Stimulated activated CD4-positive, alpha-beta T cell treated with anti-CD3 and anti-CD28 coated beads, TNF-alpha, amount 100 ng/mL, for 1 hour (primary cell): ENCODE results near the gene P2RX2.
"Not testable (repeated sequence)": the region's sequence is repeated elsewhere in the genome, so short reads cannot be mapped to it uniquely, and the experiment has no call there.

Source experiments
- DNase-seq, 3 donors: peaks; one replicate each; pipeline ENCODE4 v3.0.0-alpha.2; 2020; ENCODE audit warnings: low read depth in 3 of 3, low spot score in 1 of 3

The P2RX2 gene

GRCh38 chr12:132583411-132583710 is 35.2 kb upstream of the P2RX2 start:
- DNase-seq, result no peak

- DNase-seq, result no peak
Observed at GRCh38 chr12:132583736-132584135, 34.8 kb upstream of the P2RX2 start.

- no peak for DNase-seq
Observed at GRCh38 chr12:132584429-132584828, 34.1 kb upstream of the P2RX2 start.

- no peak for DNase-seq
Observed at GRCh38 chr12:132585177-132585576, 33.4 kb upstream of the P2RX2 start.

- no peak for DNase-seq
Observed at GRCh38 chr12:132586929-132587328, 31.6 kb upstream of the P2RX2 start.

GRCh38 chr12:132587781-132588180 is 30.8 kb upstream of the P2RX2 start:
- no peak for DNase-seq

- no peak for DNase-seq
Observed at GRCh38 chr12:132588319-132588718, 30.3 kb upstream of the P2RX2 start.

- DNase-seq, result no peak
Observed at GRCh38 chr12:132588821-132589669, 29.5 kb upstream of the P2RX2 start.

GRCh38 chr12:132591107-132591935 is 27.3 kb upstream of the P2RX2 start:
- DNase-seq, result no peak

GRCh38 chr12:132592282-132592970 is 26.1 kb upstream of the P2RX2 start:
- DNase-seq, result no peak

- no peak for DNase-seq
Observed at GRCh38 chr12:132593071-132593470, 25.5 kb upstream of the P2RX2 start.

GRCh38 chr12:132593521-132593920 is 25.1 kb upstream of the P2RX2 start:
- no peak for DNase-seq

- DNase-seq, result no peak
Observed at GRCh38 chr12:132593938-132594358, 24.6 kb upstream of the P2RX2 start.

GRCh38 chr12:132595183-132595582 is 23.4 kb upstream of the P2RX2 start:
- no peak for DNase-seq

- DNase-seq, result no peak
Observed at GRCh38 chr12:132596016-132596415, 22.6 kb upstream of the P2RX2 start.

- no peak for DNase-seq
Observed at GRCh38 chr12:132597333-132598316, 21.0 kb upstream of the P2RX2 start.

GRCh38 chr12:132599502-132599901 is 19.1 kb upstream of the P2RX2 start:
- DNase-seq, result not testable (repeated sequence)

- no peak for DNase-seq
Observed at GRCh38 chr12:132600048-132601032, 18.2 kb upstream of the P2RX2 start.

GRCh38 chr12:132601171-132601883 is 17.2 kb upstream of the P2RX2 start:
- no peak for DNase-seq
